GM12878 (cell line): ENCODE measurements around the gene STK16.

Source experiments
- CEBPB ChIP-seq, 2 experiments: fragments of 150-350 bp in 1 of 2; IDR thresholded peaks; 2 replicates each; pipeline ENCODE4 v1.6.1; 2012 to 2014; ENCODE audit warnings: low read depth in 2 of 2, low read length in 2 of 2, borderline replicate concordance in 1 of 2, inconsistent platforms in 1 of 2
- CTCF ChIP-seq, 3 experiments: IDR thresholded peaks in 2 of 3; conservative IDR thresholded peaks in 1 of 3; 2 replicates each; pipeline ENCODE4 v1.5.1; 2011; ENCODE audit warnings: low read depth in 3 of 3, low read length in 3 of 3, mild to moderate bottlenecking in 3 of 3, control low read depth in 2 of 3, moderate library complexity in 2 of 3, inconsistent platforms in 1 of 3, mixed read lengths in 1 of 3; ENCODE audit not compliant: control insufficient read depth in 2 of 3, insufficient read depth in 1 of 3; ENCODE audit errors: extremely low read depth in 1 of 3
- EP300 ChIP-seq, 2 experiments: fragments of 150-350 bp in 1 of 2; IDR thresholded peaks; 2 replicates each; pipeline ENCODE4 v1.6.1; 2011 to 2012; ENCODE audit warnings: low read depth in 2 of 2, low read length in 2 of 2, borderline replicate concordance in 1 of 2, improper control_type of control experiment in 1 of 2, inconsistent platforms in 1 of 2; ENCODE audit not compliant: control insufficient read depth in 1 of 2
- ESRRA ChIP-seq: IDR thresholded peaks from 2 replicates; pipeline ENCODE4 v1.6.1; 2012; ENCODE audit warnings: mild to moderate bottlenecking, low read length, improper control_type of control experiment
- EZH2 ChIP-seq: IDR thresholded peaks from 2 replicates; pipeline ENCODE4 v1.6.1; 2012; ENCODE audit warnings: low read depth, mild to moderate bottlenecking, control low read depth, inconsistent platforms, low read length, borderline replicate concordance; ENCODE audit not compliant: control insufficient read depth
- MAX ChIP-seq: IDR thresholded peaks from 2 replicates; pipeline ENCODE4 v1.6.1; 2012; ENCODE audit warnings: low read depth, low read length, improper control_type of control experiment
- POLR2A ChIP-seq: IDR thresholded peaks from 2 replicates; pipeline ENCODE4 v1.6.1; 2011; ENCODE audit warnings: low read depth, mild to moderate bottlenecking, low read length
- POLR2AphosphoS5 ChIP-seq: IDR thresholded peaks from 2 replicates; pipeline ENCODE4 v1.6.1; 2011; ENCODE audit warnings: mild to moderate bottlenecking, low read length, inconsistent platforms
- RFX5 ChIP-seq: IDR thresholded peaks from 2 replicates; pipeline ENCODE4 v1.6.1; 2011; ENCODE audit warnings: low read depth, low read length, improper control_type of control experiment
- SREBF1 ChIP-seq: IDR thresholded peaks from 2 replicates; pipeline ENCODE4 v1.6.1; 2012; ENCODE audit warnings: mild to moderate bottlenecking, low read length
- ZBED1 ChIP-seq: IDR thresholded peaks from 2 replicates; pipeline ENCODE4 v1.6.1; 2016; ENCODE audit warnings: borderline replicate concordance
- ZSCAN29 ChIP-seq: fragments of 450-650 bp; IDR thresholded peaks from 2 replicates; pipeline ENCODE4 v1.6.1; 2017; ENCODE audit warnings: mild to moderate bottlenecking, moderate library complexity
- ZZZ3 ChIP-seq: IDR thresholded peaks from 2 replicates; pipeline ENCODE4 v1.6.1; 2011; ENCODE audit warnings: low read depth; ENCODE audit not compliant: control insufficient read depth, insufficient read length
- TF ChIP-seq, protein P1 (sequence below): IDR thresholded peaks from 2 replicates; pipeline ENCODE4 v1.6.1; 2011; ENCODE audit warnings: low read depth, low read length, improper control_type of control experiment, borderline replicate concordance

GRCh38 chr2:219245148-219245898 lies at the start of gene STK16, which contains the start of gene GLB1L:
- TF ChIP-seq EP300 (IDR thresholded peaks at IDR 0.05; ENCODE audit: borderline replicate concordance in 1 of 2, control insufficient read depth in 1 of 2, low read depth in 2 of 2, low read length in 2 of 2) (no peak), SREBF1 (no peak), MAX (0 out of 2 replicates have a peak, but pooled peaks have one; percentile 18), CTCF (IDR thresholded peaks at IDR 0.05 in 2 of 3, conservative IDR thresholded peaks at IDR 0.05 in 1 of 3; ENCODE audit: control insufficient read depth in 2 of 3, extremely low read depth in 1 of 3, insufficient read depth in 1 of 3, low read depth in 3 of 3, low read length in 3 of 3) (no peak), CEBPB (IDR thresholded peaks at IDR 0.05; ENCODE audit: borderline replicate concordance in 1 of 2, low read depth in 2 of 2, low read length in 2 of 2) (no peak), ESRRA (no peak), ZBED1 (no peak), POLR2A (peak; percentile 96), POLR2AphosphoS5 (peak; percentile 86), ZZZ3 (no peak), ZSCAN29 (no peak), RFX5 (no peak), EZH2 (no peak)
- TF ChIP-seq, protein P1, sequence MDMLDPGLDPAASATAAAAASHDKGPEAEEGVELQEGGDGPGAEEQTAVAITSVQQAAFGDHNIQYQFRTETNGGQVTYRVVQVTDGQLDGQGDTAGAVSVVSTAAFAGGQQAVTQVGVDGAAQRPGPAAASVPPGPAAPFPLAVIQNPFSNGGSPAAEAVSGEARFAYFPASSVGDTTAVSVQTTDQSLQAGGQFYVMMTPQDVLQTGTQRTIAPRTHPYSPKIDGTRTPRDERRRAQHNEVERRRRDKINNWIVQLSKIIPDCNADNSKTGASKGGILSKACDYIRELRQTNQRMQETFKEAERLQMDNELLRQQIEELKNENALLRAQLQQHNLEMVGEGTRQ, result no peak
